ENCODE results near the gene MYO3A.

MYO3A gene

GRCh38 chr10:25933653-25934608, at the start of gene MYO3A:
MYO3A (plus strand) TSS chr10:25934229; CDS start chr10:25952111, 17,882 bp downstream.
- DNase-seq: no peak

- no peak for DNase-seq
Measured at GRCh38 chr10:25888627-25889026, 45.4 kb upstream of the MYO3A start.

DNA sequence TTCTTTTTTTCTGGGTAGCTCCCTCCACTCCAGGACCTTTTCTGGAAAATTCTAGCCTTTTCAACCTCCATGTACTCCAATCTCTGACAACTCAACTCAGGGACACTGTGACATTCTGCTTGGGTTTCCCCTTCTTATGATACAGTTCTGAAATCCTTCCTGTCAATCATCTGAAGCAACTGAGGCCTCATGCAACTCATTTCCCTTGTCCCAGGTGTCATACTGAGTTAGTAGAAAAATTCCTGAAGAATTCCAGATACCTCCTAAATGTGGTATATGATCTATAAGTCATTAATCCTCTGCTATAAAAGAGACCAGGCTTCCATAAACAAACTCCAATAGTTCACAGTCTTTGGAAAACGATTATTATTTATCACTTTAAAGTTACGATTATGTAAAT, 43.0 kb upstream of the MYO3A start:
- DNase-seq: no peak

- no peak for DNase-seq
Measured at GRCh38 chr10:25895856-25896255, 38.2 kb upstream of the MYO3A start.

DNA sequence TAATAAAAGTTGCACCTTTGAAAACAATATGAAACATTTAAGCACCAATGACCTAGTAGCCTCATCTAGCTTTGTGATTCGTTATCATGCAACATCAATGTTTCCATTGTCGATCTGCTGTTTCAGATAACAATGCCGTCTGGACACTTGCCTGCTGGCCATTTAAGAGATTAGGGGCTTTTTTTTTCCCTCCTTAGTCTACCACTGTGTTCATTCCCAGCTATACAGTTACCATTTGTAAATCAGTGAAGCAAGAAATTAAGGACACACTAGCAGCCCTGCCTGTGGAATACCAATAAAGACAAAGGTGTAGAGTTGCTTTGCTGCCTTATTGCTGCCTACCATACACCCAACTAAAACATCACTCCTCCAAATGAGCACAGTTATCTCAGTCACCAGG, 37.6 kb upstream of the MYO3A start:
- no peak for DNase-seq

DNA sequence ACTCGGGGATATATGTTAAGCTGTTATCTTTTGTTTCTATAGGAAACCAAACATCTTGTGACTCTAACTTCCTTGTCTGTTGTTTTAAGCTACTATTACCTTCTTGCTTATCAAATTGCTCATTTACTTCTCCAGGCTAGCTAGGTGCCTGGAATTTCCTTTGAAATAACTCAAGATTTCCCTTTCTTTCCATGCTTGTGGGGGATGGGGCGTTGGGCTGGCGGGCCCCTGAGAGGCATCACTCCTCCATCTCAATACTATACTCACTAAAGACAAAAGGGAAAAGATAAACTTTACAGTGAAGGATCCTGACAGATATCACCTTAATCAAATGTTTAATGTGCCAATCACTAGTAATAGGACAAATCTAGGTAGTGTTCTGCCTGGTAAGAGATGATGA, 34.7 kb upstream of the MYO3A start:
- DNase-seq: no peak

DNA sequence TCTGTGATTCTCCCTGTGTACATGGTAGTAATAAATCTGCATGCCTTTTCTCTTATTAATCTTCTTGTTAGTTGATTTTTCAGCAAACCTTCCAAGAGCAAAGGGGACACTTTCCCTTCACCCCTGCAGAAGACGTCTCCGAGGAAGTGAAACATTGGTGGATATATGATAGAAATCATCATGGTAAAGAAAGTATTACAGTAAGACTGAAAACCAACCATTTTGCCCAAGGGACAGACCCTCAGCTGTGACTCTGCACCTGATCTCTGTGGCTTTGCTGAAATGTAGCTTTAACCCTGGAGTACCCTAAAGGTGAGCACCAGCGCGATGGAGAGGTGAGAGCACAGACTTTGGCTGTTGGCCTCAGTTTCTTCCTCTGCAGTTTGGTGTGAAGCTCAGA, 32.8 kb upstream of the MYO3A start:
- no peak for DNase-seq

DNA sequence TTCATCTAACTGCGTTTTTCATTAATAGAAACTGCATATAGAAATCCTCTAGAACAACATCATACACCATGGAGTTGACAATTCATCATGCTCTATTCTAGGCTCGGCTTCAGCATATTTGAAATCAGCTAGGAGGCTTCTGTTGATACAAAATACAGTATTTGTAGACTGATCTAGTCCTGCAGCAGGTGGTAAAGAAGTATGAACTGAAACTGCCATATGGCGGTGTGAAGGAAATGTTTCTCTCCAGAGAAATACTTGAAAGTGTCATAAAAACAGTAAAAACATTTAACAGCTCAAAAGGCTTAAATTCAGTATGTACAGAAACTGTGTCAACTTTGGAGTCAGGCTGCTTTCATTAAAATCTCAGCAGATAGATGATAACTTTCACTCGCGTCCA, 32.0 kb upstream of the MYO3A start:
- no peak for DNase-seq

- no peak for DNase-seq
Measured at GRCh38 chr10:25907261-25907660, 26.8 kb upstream of the MYO3A start.

- no peak for DNase-seq
Measured at GRCh38 chr10:25912866-25913265, 21.2 kb upstream of the MYO3A start.

GRCh38 chr10:25914776-25915175, 19.3 kb upstream of the MYO3A start:
- no peak for DNase-seq

- no peak for DNase-seq
Measured at GRCh38 chr10:25934621-25935139, 651 bp downstream of the MYO3A start.

GRCh38 chr10:25938405-25938804, 4.4 kb downstream of the MYO3A start:
- DNase-seq: no peak

DNA sequence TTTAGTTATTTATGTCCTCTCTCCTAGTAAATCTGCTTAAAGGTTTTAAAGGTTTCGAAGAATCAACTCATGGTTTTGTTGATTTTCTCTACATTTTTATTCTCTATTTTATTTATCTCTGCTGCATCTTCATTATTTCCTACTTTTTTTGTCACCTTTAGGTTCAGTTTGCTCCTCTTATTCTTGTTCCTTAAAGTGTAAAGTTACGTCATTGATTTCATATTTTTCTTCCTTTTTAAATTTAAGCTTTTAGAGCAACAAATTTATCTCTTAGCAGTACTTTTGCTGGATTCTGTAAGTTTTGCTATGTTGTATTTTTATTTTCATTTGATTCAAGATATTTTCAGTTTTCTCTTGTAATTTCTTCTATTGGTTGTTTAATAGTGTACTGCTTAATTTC, 10.7 kb downstream of the MYO3A start:
- DNase-seq: no peak

DNA sequence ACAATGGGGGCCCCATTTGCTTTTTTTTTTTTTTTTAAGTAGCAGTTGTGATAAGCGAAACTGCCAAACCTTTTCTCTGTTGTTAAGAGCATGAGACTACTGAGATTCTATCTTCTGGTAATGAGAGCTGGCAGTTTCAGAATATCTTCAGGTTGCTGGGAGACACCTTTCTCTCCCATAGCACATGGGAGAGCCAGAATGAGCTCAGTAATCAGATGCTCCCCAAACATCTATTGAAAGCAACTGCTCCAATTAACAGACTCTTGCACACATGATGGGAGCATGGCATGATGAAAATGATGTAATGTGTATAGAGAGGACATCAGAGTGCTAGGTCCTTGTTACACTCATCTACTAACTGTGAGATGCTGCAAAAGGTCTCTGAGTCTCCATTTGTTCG, 18.8 kb downstream of the MYO3A start:
- peak; percentile 4 for DNase-seq

DNA sequence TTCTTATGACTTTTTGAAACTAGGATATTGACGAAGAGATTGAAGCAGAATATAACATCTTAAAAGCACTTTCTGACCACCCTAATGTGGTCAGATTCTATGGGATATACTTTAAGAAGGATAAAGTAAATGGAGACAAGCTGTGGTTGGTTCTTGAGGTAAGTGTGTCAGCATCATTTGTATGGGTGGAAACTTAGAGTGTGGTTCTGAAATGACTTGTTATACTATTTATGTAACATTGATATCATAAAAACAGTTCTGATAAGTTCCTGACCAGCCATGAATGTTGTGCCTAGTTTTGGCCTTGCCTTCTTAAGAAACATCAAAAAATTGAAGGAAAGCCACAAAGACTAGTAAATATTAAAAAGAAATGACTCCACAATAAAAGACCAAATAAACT, 20.8 kb downstream of the MYO3A start:
- no peak for DNase-seq

DNA sequence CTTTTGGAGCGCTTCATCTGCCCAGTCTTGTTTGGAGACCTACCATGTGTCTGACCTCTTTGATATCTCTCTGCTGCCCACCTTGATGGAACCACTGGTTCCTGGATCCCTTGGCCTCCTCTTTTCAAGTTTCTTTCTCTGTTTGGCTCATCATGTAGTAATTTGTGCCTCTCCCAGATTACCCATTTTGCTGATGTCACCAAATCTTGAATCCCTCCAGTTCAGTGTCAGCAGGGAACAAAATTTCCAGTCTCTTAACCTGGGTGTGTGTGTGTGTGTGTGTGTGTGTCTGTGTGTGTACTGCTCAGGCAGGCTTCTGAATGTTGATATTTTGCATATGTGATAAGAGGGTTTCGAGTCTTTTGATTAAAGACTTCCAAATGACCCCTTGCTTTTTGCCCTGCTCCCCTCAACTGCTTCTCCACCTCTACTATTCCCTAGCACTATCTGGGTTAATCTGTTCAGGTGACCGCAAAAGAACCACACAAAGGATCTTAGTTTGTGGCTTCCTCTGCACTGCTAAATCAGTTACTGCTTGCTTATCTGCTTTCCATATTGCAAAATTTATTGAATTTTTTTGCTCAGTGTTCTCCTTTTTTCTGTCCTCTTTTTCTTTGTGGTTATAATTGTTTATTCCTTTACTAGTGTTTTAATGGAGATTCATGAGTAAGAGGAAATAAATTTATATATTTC, 25.7 kb downstream of the MYO3A start:
- DNase-seq: no peak

GRCh38 chr10:25965584-25965983, 31.6 kb downstream of the MYO3A start:
- DNase-seq: no peak

GRCh38 chr10:25966844-25967243, 32.8 kb downstream of the MYO3A start:
- DNase-seq: no peak

GRCh38 chr10:25972631-25973030, 38.6 kb downstream of the MYO3A start:
- no peak for DNase-seq

DNA sequence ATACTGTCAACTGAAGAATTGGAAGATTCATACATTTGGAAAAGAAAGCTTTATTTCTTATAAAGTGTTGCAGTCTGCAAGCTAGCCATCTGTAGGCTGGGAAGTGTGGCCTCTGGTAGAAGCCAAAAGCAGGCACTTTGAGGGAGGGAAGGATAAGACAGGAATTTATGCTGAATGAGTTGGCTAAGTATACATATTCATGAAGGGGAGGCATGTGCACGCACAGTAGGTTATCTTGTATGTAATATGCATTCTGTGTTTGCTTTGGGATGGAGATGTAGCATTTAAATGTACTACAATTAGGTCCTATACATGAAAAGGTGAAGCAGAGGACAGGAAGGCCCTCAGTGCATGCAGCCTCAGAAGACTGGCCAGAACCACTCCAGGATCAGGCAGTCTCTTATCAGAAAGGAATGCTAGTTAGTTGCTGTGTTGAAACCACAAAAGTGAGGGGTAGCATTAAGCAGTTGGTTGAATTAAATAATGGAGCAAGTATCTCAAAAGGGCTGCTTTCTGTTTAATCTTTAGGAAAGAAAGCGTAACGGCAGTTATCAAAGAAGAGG, 40.9 kb downstream of the MYO3A start:
- no peak for DNase-seq

DNA sequence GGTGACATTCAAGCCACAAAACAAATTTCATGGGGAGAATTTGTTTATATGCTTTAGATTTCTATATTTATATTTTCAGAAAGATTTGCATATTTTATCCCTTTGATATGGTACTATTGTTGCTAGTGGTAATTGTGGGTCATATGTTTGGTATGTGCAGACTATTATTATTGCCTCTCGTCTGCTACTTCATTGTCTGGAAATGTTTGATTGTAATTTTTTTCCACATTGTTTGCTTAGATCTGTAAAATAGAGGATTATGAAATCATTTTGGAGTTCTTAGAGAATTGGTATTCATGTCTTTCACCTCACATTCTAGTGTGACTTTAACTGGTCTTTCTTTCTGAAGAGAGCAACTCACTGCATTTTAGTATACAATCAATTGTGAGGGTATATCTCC, 44.7 kb downstream of the MYO3A start:
- no peak for DNase-seq

- no peak for DNase-seq
Measured at GRCh38 chr10:25982107-25982506, 48.1 kb downstream of the MYO3A start.

DNA sequence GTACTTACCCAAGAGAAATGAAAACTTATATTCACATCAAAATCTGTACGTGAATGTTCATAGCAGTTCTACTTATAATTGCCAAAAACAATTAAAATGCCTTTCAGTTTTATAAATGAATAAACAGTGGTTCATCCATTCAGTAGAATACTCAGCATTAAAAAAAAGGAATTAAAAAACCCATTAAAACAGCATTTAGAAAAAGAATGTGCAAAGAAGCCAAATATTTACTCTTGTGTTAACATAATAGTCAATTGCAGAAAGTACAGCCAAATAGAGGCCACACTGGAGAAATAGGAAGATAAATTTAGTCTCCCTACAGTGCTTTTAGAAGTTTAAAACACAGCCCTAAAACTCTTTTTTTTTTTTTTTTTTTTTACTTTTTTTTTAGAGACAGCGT, 54.6 kb downstream of the MYO3A start:
- no peak for DNase-seq
